HEK293T (cell line): Measurements from ENCODE around the gene MED26.

Experiments used
- CTCF ChIA-PET: fragments of 350-600 bp; formaldehyde crosslinking; extraction: SDS; loops from one replicate; lab custom pipeline; 2021; ENCODE audit warnings: antibody characterized with exemption, inconsistent platforms; lab: Yijun Ruan, JAX
- POLR2A ChIA-PET: fragments of 350-600 bp; formaldehyde crosslinking; extraction: SDS; loops from one replicate; lab custom pipeline; 2020; ENCODE audit warnings: antibody characterized with exemption, inconsistent platforms; lab: Yijun Ruan, JAX
- DNase-seq: peaks from one replicate; pipeline ENCODE4 v3.0.0; 2012; ENCODE audit warnings: mixed read lengths; ENCODE audit errors: extremely low spot score
- ARNT ChIP-seq: fragments of 450-650 bp; IDR thresholded peaks from 2 replicates; pipeline ENCODE4 v1.6.1; 2017; ENCODE audit warnings: mild to moderate bottlenecking
- BHLHE40 ChIP-seq: fragments of 450-650 bp; IDR thresholded peaks from 2 replicates; pipeline ENCODE4 v1.6.1; 2016; ENCODE audit warnings: mild to moderate bottlenecking, moderate library complexity, borderline replicate concordance
- CTBP1 ChIP-seq: fragments of 450-650 bp; IDR thresholded peaks from 2 replicates; pipeline ENCODE4 v1.6.1; 2016; ENCODE audit warnings: borderline replicate concordance
- ELF4 ChIP-seq: fragments of 450-650 bp; IDR thresholded peaks from 2 replicates; pipeline ENCODE4 v1.6.1; 2017; ENCODE audit warnings: antibody characterized with exemption
- FOXA1 ChIP-seq: fragments of 450-650 bp; IDR thresholded peaks from 2 replicates; pipeline ENCODE4 v1.6.1; 2016; ENCODE audit warnings: mild to moderate bottlenecking
- FOXK2 ChIP-seq: fragments of 450-650 bp; IDR thresholded peaks from 2 replicates; pipeline ENCODE4 v1.6.1; 2016; ENCODE audit warnings: mild to moderate bottlenecking
- FOXM1 ChIP-seq: fragments of 450-650 bp; IDR thresholded peaks from 2 replicates; pipeline ENCODE4 v1.6.1; 2017; ENCODE audit warnings: mild to moderate bottlenecking, borderline replicate concordance
- HDGF ChIP-seq: fragments of 450-650 bp; IDR thresholded peaks from 2 replicates; pipeline ENCODE4 v1.6.1; 2017; ENCODE audit warnings: antibody characterized with exemption, borderline replicate concordance
- L3MBTL2 ChIP-seq: fragments of 450-650 bp; conservative IDR thresholded peaks from 2 replicates; pipeline ENCODE4 v1.6.1; 2016; ENCODE audit warnings: mild to moderate bottlenecking
- LEF1 ChIP-seq: fragments of 450-650 bp; IDR thresholded peaks from 2 replicates; pipeline ENCODE4 v1.6.1; 2017; ENCODE audit warnings: mild to moderate bottlenecking, borderline replicate concordance
- NFRKB ChIP-seq: fragments of 450-650 bp; IDR thresholded peaks from 2 replicates; pipeline ENCODE4 v1.6.1; 2016; ENCODE audit warnings: mild to moderate bottlenecking, moderate library complexity
- PKNOX1 ChIP-seq: fragments of 450-650 bp; IDR thresholded peaks from 2 replicates; pipeline ENCODE4 v1.6.1; 2016
- SP1 ChIP-seq: fragments of 450-650 bp; IDR thresholded peaks from 2 replicates; pipeline ENCODE4 v1.6.1; 2017
- SUZ12 ChIP-seq: fragments of 450-650 bp; IDR thresholded peaks from 2 replicates; pipeline ENCODE4 v1.6.1; 2016; ENCODE audit warnings: mild to moderate bottlenecking
- TARDBP ChIP-seq: fragments of 450-650 bp; IDR thresholded peaks from 2 replicates; pipeline ENCODE4 v1.6.1; 2016
- ZNF384 ChIP-seq: fragments of 450-650 bp; IDR thresholded peaks from 2 replicates; pipeline ENCODE4 v1.6.1; 2016

MED26 gene

GRCh38 chr19:16625163-16625958 lies 2.6 kb downstream of the MED26 start:
- CTCF ChIA-PET, result no interaction called here
- no peak for DNase-seq
- TF ChIP-seq BHLHE40 (no peak), FOXM1 (no peak), LEF1 (no peak), HDGF (no peak), ZNF384 (no peak), FOXA1 (no peak), NFRKB (no peak), CTBP1 (no peak), ELF4 (no peak), FOXK2 (no peak), ARNT (no peak), PKNOX1 (no peak), SUZ12 (no peak), L3MBTL2 (no peak), SP1 (no peak), TARDBP (no peak)
- POLR2A ChIA-PET, result interaction anchor here (1.0 to 3.9 kb wide), 3 partner anchors 34 to 52 kb away, joined by 3 to 20 read pairs (median 3); partner anchors contain the start of gene SLC35E1

DNA sequence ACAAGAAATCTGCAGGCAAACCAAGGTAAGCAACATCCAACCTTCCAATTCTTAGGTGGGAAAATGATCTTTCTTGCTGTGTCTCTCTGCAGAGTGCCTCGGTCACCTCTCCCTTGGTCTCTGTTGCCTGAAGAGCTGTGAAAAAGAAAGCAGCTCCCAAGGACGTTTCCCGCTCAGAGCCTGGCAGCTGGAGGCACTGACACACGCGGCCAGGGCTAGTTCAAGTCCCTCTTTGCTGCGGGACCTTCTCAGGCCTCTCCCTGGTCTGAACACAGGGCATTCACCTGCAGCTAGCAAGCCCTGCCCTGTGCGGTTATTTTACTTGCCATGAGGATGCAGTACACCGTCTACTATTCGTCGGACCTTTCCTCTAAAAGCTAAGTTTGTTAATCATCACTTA lies 3.8 kb downstream of the MED26 start:
- no peak for DNase-seq
- ChIA-PET CTCF (interaction anchor here (0.6 kb wide), 1 partner anchor 130 kb away, joined by 3 read pairs; no protein-coding TSS in a partner anchor), POLR2A (interaction anchor here (1.0 to 1.2 kb wide), 2 partner anchors 35 to 39 kb away, joined by 3 read pairs; no protein-coding TSS in a partner anchor)
- TF ChIP-seq PKNOX1 (no peak), SP1 (no peak), BHLHE40 (no peak), FOXA1 (no peak), TARDBP (no peak), FOXM1 (no peak), ARNT (no peak), ELF4 (no peak), CTBP1 (no peak), SUZ12 (no peak), LEF1 (no peak), FOXK2 (no peak), ZNF384 (no peak), NFRKB (no peak), HDGF (no peak), L3MBTL2 (no peak)

- POLR2A ChIA-PET, result no interaction called here
- DNase-seq, result no peak
Measured at GRCh38 chr19:16623576-16623975, 4.4 kb downstream of the MED26 start.

DNA sequence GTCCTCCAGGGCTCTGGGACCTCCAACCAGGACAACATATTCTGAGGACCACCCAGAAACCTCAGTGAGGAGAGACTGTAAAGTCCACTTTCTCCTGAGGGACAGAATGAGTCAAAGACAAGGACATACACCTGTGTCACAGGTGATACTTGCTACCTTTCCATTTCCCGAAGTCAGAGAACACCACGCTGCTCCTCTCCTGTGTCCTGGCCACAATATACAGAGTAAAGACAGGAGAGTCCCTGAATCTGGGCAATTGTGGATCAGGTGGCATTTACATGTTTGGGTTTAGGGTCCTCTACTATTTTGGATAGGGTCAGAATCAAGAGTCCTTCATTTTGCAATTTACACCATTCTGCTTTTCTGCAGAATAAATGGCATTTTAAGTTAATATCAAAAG lies 4.9 kb downstream of the MED26 start:
- ChIA-PET CTCF (no interaction called here), POLR2A (no interaction called here)
- no peak for DNase-seq
- TF ChIP-seq BHLHE40, result no peak
- TF ChIP-seq FOXK2, result no peak
- no peak for TF ChIP-seq NFRKB
- no peak for TF ChIP-seq PKNOX1
- no peak for TF ChIP-seq L3MBTL2
- no peak for TF ChIP-seq HDGF
- TF ChIP-seq FOXM1, result no peak
- no peak for TF ChIP-seq SUZ12
- no peak for TF ChIP-seq CTBP1
- TF ChIP-seq ELF4, result no peak
- no peak for TF ChIP-seq ZNF384
- no peak for TF ChIP-seq FOXA1
- no peak for TF ChIP-seq SP1
- no peak for TF ChIP-seq TARDBP
- TF ChIP-seq ARNT, result no peak
- no peak for TF ChIP-seq LEF1

More at GRCh38 chr19:16623576-16623975, 4.4 kb downstream of the MED26 start:
- CTCF ChIA-PET, result no interaction called here
- TF ChIP-seq BHLHE40, result no peak
- TF ChIP-seq ZNF384, result no peak
- TF ChIP-seq NFRKB, result no peak
- TF ChIP-seq ELF4, result no peak
- no peak for TF ChIP-seq SP1
- no peak for TF ChIP-seq FOXK2
- no peak for TF ChIP-seq PKNOX1

GRCh38 chr19:16621165-16621800 lies 6.7 kb downstream of the MED26 start:
- no peak for DNase-seq
- TF ChIP-seq NFRKB (no peak), FOXA1 (no peak), ELF4 (no peak), LEF1 (no peak), PKNOX1 (no peak), SP1 (no peak), L3MBTL2 (no peak), ARNT (no peak)
- ChIA-PET CTCF (no interaction called here), POLR2A (no interaction called here)
